HL-60 (cell line): ENCODE results near the gene NSFL1C.

Experiments used
- POLR2AphosphoS5 ChIP-seq: IDR thresholded peaks from 2 replicates; pipeline ENCODE4 v1.6.1; 2012; ENCODE audit warnings: low read depth
- TF ChIP-seq, protein P1 (sequence below): IDR thresholded peaks from one replicate; pipeline ENCODE4 v1.5.1; 2011; ENCODE audit warnings: low read length, control low read depth, inconsistent platforms; ENCODE audit not compliant: insufficient read depth

DNA sequence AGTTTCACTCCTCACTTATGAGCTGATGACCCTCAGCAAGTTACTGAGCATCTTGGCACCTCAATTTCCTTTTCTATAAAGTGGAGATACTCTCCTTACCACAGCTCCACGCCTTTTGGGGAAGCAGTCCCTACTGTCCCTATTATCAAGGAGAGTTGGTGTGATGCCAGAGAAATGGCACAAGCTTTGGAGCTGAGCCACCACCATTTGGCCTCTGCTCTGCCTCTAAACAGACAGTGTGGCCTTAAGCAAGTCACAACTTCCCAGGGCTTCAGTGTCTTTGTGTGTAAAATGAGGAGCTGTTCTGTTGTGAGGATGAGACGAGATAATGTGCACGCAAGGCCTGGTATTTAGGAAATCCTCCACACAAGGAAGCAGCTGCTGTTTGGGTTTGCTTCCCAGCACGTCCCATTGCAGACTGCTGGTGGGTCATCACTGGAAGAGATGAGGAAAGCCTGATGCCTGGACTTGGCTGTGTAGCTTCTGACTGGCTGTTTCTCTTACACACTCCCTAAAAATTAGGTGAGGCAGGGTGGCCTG, 18.5 kb downstream of the NSFL1C start:
- TF ChIP-seq, protein P1, sequence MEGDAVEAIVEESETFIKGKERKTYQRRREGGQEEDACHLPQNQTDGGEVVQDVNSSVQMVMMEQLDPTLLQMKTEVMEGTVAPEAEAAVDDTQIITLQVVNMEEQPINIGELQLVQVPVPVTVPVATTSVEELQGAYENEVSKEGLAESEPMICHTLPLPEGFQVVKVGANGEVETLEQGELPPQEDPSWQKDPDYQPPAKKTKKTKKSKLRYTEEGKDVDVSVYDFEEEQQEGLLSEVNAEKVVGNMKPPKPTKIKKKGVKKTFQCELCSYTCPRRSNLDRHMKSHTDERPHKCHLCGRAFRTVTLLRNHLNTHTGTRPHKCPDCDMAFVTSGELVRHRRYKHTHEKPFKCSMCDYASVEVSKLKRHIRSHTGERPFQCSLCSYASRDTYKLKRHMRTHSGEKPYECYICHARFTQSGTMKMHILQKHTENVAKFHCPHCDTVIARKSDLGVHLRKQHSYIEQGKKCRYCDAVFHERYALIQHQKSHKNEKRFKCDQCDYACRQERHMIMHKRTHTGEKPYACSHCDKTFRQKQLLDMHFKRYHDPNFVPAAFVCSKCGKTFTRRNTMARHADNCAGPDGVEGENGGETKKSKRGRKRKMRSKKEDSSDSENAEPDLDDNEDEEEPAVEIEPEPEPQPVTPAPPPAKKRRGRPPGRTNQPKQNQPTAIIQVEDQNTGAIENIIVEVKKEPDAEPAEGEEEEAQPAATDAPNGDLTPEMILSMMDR: no peak
- TF ChIP-seq POLR2AphosphoS5: no peak
